ENCODE data around the gene CAMK2B.

GRCh38 chr7:44177570-44178131 is 147.7 kb downstream of the CAMK2B start:
- TF ChIP-seq, protein P1, sequence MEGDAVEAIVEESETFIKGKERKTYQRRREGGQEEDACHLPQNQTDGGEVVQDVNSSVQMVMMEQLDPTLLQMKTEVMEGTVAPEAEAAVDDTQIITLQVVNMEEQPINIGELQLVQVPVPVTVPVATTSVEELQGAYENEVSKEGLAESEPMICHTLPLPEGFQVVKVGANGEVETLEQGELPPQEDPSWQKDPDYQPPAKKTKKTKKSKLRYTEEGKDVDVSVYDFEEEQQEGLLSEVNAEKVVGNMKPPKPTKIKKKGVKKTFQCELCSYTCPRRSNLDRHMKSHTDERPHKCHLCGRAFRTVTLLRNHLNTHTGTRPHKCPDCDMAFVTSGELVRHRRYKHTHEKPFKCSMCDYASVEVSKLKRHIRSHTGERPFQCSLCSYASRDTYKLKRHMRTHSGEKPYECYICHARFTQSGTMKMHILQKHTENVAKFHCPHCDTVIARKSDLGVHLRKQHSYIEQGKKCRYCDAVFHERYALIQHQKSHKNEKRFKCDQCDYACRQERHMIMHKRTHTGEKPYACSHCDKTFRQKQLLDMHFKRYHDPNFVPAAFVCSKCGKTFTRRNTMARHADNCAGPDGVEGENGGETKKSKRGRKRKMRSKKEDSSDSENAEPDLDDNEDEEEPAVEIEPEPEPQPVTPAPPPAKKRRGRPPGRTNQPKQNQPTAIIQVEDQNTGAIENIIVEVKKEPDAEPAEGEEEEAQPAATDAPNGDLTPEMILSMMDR (IDR thresholded peaks at IDR 0.05; ENCODE audit: insufficient read depth, low read length, poor library complexity, severe bottlenecking): no peak
- TF ChIP-seq EZH2phosphoT487 (conservative IDR thresholded peaks at IDR 0.05; ENCODE audit: low read length): no peak
